GM18499 (cell line): ENCODE results near the gene FAM98B.

Experiments used
- ATAC-seq: cut with Tn5 transposase; IDR thresholded peaks from one replicate; pipeline ENCODE4 v1.9.1; 2021; ENCODE audit warnings: moderate number of reproducible peaks; ENCODE audit not compliant: insufficient read depth, unreplicated experiment

The FAM98B gene

DNA sequence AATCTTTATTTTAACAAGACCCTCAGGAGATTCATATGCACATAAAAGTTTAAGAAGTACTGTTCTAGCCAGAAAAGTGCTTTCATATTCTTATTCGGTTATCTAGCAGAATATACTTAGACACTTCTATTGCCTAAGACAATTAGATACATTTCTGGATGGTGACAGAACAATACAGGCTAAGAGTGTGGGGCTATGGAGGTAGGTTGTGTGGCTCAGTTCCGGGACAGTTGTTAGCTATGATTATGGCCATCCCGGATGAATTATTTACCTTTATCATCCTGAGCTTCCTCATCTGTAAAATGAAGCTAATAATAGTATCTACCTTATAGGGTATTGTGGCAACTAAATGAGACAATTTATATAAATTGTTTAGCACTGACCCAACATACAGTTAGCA lies 6.6 kb downstream of the FAM98B start:
- ATAC-seq: no peak

- ATAC-seq: peak; percentile 77
Measured at GRCh38 chr15:38461066-38461833, 7.3 kb downstream of the FAM98B start.

GRCh38 chr15:38463893-38464292 lies 10.0 kb downstream of the FAM98B start:
- no peak for ATAC-seq

- no peak for ATAC-seq
Measured at GRCh38 chr15:38464675-38465074, 10.7 kb downstream of the FAM98B start.

GRCh38 chr15:38470816-38471215 lies 16.9 kb downstream of the FAM98B start:
- no peak for ATAC-seq

DNA sequence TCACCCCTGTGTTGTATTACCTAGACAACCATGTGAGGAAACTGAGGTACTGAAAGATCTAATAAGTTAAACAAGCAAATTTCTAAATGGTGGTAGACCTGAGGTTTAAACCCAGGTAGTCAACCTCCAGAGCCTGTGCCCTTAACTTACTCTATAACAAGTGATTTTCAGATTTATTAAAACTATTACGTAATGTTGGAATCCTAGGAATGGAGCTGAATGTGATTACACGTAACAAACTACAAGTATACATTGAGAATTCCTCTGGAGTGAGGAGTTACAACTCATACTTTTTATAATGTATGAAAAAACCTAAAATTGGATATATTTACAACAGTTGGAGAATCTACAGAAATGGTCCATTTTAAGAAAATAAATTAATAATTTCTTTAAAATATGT lies 18.0 kb downstream of the FAM98B start:
- ATAC-seq: no peak

DNA sequence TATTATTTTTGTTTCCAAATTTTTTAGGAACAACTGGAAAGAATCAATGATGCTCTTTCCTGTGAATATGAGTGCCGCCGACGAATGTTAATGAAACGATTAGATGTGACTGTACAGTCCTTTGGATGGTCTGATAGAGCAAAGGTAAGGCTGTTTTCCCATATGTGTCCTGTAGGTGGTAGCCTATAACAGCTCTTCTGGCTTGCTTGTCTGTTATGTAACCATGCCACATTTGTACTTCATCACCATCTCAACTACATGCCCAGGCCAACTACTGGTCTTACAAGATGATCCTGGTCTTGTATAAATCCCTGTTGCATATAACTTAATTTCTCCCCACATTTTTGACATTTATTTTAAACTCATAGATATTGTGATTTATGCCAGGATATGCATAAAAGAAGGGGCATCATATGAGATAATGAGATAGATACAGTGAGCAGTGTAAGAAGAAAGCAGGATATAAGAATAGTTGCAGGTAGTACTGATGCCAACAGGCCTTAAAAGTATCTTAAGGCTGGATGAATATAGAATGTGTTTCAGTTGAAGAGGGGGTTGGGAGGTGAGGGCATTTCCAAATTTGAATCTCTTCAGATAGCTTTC lies 20.3 kb downstream of the FAM98B start:
- peak; percentile 78 for ATAC-seq

DNA sequence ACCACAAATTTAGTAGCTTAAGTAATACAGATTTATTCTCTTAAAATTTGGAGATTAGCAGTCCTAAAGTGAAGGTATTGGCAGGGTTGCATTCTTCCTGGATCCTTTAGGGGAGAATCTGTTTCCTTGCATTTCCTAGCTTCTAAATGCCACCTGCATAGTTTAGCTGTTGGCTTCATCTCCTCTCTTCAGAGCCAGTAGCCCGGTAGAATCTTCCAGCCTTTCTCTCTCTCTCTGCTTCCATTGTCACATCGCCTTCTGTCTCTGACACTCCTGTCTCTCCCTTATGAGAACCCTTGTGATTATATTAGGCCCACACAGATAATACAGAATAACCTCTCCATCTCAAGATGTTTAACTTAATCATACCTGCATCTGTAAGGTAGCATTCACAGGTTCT lies 21.4 kb downstream of the FAM98B start:
- no peak for ATAC-seq

DNA sequence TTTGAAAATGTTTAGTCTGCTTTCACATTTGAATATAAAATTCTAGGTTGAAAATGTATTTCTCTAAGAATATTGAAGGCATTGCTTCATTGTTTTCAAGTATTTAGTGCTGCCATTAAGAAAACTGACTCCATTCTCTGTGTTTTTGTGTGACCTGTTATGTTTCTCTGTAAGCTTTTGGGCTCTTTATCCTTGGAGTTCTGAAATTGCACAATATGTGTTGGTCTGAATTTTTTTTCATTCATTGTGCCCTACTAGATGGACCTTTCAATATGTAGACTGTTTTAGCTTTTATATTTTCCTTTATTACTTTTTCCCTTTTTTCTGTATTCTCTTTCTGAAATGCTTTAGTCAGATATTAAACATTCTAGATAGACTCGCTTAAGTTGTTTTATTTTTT lies 22.2 kb downstream of the FAM98B start:
- ATAC-seq: no peak

DNA sequence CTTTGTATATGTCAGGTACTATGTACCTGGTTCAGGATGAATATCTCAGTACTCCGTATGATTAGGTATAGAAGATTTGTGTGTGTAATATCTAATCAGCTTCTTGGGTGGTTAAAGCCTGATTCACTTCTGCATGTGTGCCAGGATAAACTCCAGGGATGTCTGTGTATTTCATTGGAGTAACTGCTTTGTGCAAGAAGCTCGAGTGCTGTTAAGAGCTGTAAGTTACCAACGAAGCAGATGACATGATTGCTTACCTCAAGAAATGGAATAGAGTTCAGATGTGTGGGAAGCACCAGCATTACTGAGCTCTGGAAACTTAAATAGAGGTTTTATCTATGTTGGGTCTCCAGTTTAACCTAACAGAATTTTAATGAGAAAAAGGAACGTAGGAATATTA lies 23.7 kb downstream of the FAM98B start:
- no peak for ATAC-seq

DNA sequence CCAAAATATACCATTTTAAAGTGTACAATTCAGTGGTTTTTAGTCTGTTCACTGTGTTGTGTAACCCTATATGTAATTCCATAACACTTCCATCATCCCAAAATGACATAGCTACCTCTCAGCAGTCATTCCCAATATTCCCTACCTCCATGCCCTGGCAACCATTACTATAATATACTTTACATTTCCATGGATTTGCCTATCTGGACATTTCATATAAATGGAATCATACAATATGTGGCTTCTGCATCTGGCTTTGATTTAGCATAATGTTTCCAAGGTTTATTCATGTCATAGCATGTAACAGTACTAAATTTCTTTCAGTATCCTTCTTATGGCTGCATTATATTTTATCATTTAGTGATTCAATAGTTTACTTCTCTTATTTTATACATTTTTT lies 25.3 kb downstream of the FAM98B start:
- no peak for ATAC-seq

- no peak for ATAC-seq
Measured at GRCh38 chr15:38479756-38480155, 25.8 kb downstream of the FAM98B start.

DNA sequence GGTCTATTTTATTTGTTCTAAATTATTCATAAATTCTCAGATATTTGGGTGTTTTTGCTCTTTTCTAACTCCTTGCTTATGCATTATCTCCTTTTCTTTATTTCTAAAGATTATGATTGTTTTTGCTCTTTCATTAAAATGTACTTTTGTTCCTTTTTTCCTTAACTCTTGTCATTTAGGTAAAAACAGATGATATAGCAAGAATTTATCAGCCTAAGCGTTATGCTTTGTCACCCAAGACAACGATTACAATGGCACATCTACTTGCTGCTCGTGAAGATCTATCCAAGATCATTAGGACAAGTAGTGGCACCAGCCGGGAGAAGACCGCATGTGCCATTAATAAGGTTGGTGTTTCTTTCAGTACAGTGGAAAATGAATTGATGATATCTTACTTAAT lies 27.2 kb downstream of the FAM98B start:
- no peak for ATAC-seq

DNA sequence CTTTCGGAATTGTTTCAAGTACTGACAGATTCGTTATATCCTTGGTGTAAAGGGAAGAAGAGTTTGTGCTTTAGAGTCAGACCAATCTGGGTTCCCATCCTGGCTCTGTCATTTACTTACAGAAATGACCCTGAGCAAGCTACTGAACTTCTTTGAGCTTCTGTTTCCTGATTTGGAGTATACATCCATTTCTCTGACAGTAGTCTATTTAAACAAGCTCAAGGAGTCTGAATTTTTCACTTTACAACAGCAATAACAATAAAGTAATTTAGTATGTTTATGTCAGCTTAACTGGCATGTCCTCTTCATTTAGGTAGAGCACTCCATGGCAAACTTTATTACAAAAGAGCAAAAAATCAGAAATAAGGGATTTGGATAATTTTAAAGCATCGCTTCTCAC lies 27.8 kb downstream of the FAM98B start:
- no peak for ATAC-seq

GRCh38 chr15:38482572-38482971 lies 28.6 kb downstream of the FAM98B start:
- ATAC-seq: no peak

DNA sequence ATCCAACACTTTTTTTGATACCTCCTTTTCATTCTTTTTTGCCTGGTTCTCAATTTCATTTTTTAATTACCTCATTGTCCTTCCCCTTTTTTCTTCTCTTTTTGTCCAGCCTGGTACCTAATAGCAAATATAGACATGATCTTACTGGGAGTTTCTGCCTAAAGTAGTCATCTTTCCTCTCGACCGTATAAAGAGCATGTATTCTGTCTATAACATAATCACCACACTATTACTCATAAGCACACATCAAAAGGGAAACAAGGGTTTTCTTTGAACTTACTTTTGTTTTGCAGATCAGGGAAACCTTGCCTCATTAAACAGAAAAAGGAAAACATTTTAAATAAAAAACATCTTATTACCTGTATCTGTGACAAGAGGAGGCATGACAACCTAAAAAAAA lies 33.0 kb downstream of the FAM98B start:
- no peak for ATAC-seq

- ATAC-seq: no peak
Measured at GRCh38 chr15:38487378-38487777, 33.5 kb downstream of the FAM98B start.

GRCh38 chr15:38490242-38490922 lies 36.5 kb downstream of the FAM98B start:
- ATAC-seq: no peak

DNA sequence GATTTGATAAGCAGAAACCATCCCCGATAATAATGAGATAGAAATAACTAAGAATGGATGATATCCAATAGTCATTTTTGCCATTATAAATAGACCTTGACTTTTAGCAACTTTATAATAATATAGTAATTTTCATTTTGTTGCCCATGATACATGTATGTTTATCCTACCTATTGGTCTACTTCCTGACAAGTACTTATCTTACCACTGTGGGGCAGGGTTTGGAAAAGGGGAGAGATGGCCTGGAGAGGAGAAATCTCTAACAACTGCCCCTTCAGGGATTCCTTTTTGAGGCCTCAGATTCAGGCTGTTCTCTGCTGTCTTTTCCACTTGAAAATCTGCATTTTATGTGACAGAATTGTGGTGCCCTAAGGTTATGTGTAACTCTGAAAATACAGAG lies 42.2 kb downstream of the FAM98B start:
- no peak for ATAC-seq

- no peak for ATAC-seq
Measured at GRCh38 chr15:38499651-38500050, 45.7 kb downstream of the FAM98B start.

GRCh38 chr15:38503496-38503895 lies 49.6 kb downstream of the FAM98B start:
- no peak for ATAC-seq
